Small intestine (tissue), 7 donors: ENCODE measurements around the gene DCAF5. TPM values are rescaled to one million over a fixed set of nuclear protein-coding genes. Genes with fewer than 3 reads are reported as not detected.

Experiments
- DNase-seq, 2 donors: peaks; one replicate each; pipeline versions ENCODE4 v3.0.0 to v3.0.0-alpha.2; 2013
- FAIRE-seq: peaks from 2 replicates; lab custom pipeline; 2012; peaks lifted over from hg19 to GRCh38; lab: Jason Lieb, UNC
- H3K27ac ChIP-seq, 3 donors: one replicate each; pipeline ENCODE4 v1.5.1; 2013; ENCODE audit warnings: low read length in 2 of 3, mild to moderate bottlenecking in 2 of 3, control low read depth in 1 of 3, inconsistent platforms in 1 of 3, low read depth in 1 of 3, moderate library complexity in 1 of 3
- H3K27me3 ChIP-seq, 3 donors: one replicate each; pipeline ENCODE4 v1.6.1; 2013; ENCODE audit warnings: low read length in 3 of 3, inconsistent platforms in 1 of 3; ENCODE audit not compliant: control insufficient read depth in 3 of 3, insufficient read depth in 3 of 3
- H3K36me3 ChIP-seq, 3 donors: one replicate each; pipeline ENCODE4 v1.6.1; 2013; ENCODE audit warnings: low read length in 3 of 3, inconsistent platforms in 1 of 3, low read depth in 1 of 3, mild to moderate bottlenecking in 1 of 3, moderate library complexity in 1 of 3; ENCODE audit not compliant: control insufficient read depth in 3 of 3, insufficient read depth in 2 of 3
- H3K4me1 ChIP-seq, 3 donors: one replicate each; pipeline ENCODE4 v1.6.1; 2013; ENCODE audit warnings: low read length in 2 of 3, inconsistent platforms in 1 of 3, low read depth in 1 of 3, mild to moderate bottlenecking in 1 of 3, moderate library complexity in 1 of 3; ENCODE audit not compliant: control insufficient read depth in 3 of 3, insufficient read depth in 2 of 3
- H3K4me3 ChIP-seq, 3 donors: one replicate each; pipeline ENCODE4 v1.5.1; 2013; ENCODE audit warnings: low read length in 3 of 3, control low read depth in 1 of 3, inconsistent platforms in 1 of 3, low read depth in 1 of 3, mild to moderate bottlenecking in 1 of 3, moderate library complexity in 1 of 3
- H3K9me3 ChIP-seq, 2 donors: one replicate each; pipeline ENCODE4 v1.6.1; 2013; ENCODE audit warnings: low read depth in 1 of 2, low read length in 1 of 2; ENCODE audit not compliant: control insufficient read depth in 2 of 2, insufficient read depth in 1 of 2
- WGBS, 3 donors: extraction: QIAGEN DNeasy Blood & Tissue Kit; methylation state at CpG; one replicate each; pipeline ENCODE4 v1.1.7; 2013; 5-methylcytosine and 5-hydroxymethylcytosine counted together
- polyA plus RNA-seq, 4 donors: library from polyadenylated mRNA; stranded (reverse) in 3 of 4; unstranded in 1 of 4; fragments of 200-250 nt in 3 of 4; fragments of 120-200 nt in 1 of 4; gene quantifications; one replicate each; pipeline versions ENCODE4 v1.2.1 to v1.2.3, GENCODE V29; 2013
- donor health status: healthy with polysubstance abuse.
- donor health status: control.
- donor health status: control.
- donor health status: Bipolar disorder and iron deficiency.
- donor health status: healthy.

Gene DCAF5
- polyA plus RNA-seq, 4 donors: 13.2 to 43.4 (median 16.2) TPM

- Histone ChIP-seq H3K4me1 (peaks cover 0 to 17% (median 11%) of the 10 kb centered on the region in 3 donors), H3K27ac (no peak overlapping the region), H3K36me3 (peaks cover 0 to 2% (median 0%) of the 10 kb centered on the region in 3 donors), H3K9me3 (peaks cover 0 to under 1% of the 10 kb centered on the region in 2 donors), H3K27me3 (no peaks in the 10 kb centered on the region), H3K4me3 (no peak overlapping the region)
- WGBS, 3 donors: 83 to 89% (median 86%) methylated on average over 3 to 4 of the region's 4 CpGs
- DNase-seq (no peak), FAIRE-seq (no peak)
Observed at GRCh38 chr14:69017706-69018105, 135.2 kb downstream of the DCAF5 start.

GRCh38 chr14:69014829-69015259 is 138.1 kb downstream of the DCAF5 start:
- Histone ChIP-seq H3K4me3 (no peak overlapping the region), H3K36me3 (peaks cover 0 to 2% (median 0%) of the 10 kb centered on the region in 3 donors), H3K4me1 (peaks cover 0 to 17% (median 11%) of the 10 kb centered on the region in 3 donors), H3K27ac (no peak overlapping the region), H3K27me3 (no peaks in the 10 kb centered on the region), H3K9me3 (peaks cover 0 to 6% of the 10 kb centered on the region in 2 donors)
- FAIRE-seq (no peak), DNase-seq (no peak)
- 68 to 81% (median 79%) methylated on average over 5 to 6 of the region's 6 CpGs for WGBS, 3 donors

GRCh38 chr14:69013943-69014782 is 138.8 kb downstream of the DCAF5 start:
- no peak for FAIRE-seq
- 44 to 59% (median 54%) methylated on average over 12 of the region's 12 CpGs for WGBS, 3 donors
- Histone ChIP-seq H3K9me3 (peaks cover 0 to 6% of the 10 kb centered on the region in 2 donors), H3K4me1 (peaks cover 0 to 17% (median 11%) of the 10 kb centered on the region in 3 donors), H3K4me3 (no peak overlapping the region), H3K36me3 (peaks cover 0 to 2% (median 0%) of the 10 kb centered on the region in 3 donors), H3K27me3 (no peaks in the 10 kb centered on the region), H3K27ac (peak overlapping the region in 2 of 3 donors; percentile 7 to 56)
- DNase-seq: peak; percentile 49 to 87

GRCh38 chr14:69012256-69012953 is 140.5 kb downstream of the DCAF5 start:
- DNase-seq: no peak
- Histone ChIP-seq H3K4me3 (no peak overlapping the region), H3K4me1 (peaks cover 0 to 17% (median 11%) of the 10 kb centered on the region in 3 donors), H3K36me3 (peaks cover 0 to 2% (median 0%) of the 10 kb centered on the region in 3 donors), H3K27me3 (no peaks in the 10 kb centered on the region), H3K9me3 (peaks cover 0 to 6% of the 10 kb centered on the region in 2 donors), H3K27ac (no peak overlapping the region)
- WGBS, 3 donors: 79 to 88% (median 83%) methylated on average over 5 of the region's 5 CpGs
- FAIRE-seq: no peak

GRCh38 chr14:69010648-69011047 is 142.3 kb downstream of the DCAF5 start:
- peaks cover 0 to 6% of the 10 kb centered on the region in 2 donors for H3K9me3 ChIP-seq
- 19 to 72% (median 38%) methylated on average over 1 of the region's 1 CpG for WGBS, 3 donors
- no peak overlapping the region for H3K27ac ChIP-seq
- no peaks in the 10 kb centered on the region for H3K27me3 ChIP-seq
- no peak overlapping the region for H3K4me3 ChIP-seq
- H3K4me1 ChIP-seq: peaks cover 0 to 17% (median 11%) of the 10 kb centered on the region in 3 donors
- FAIRE-seq: no peak
- no peak for DNase-seq
- peaks cover 0 to 2% (median 0%) of the 10 kb centered on the region in 3 donors for H3K36me3 ChIP-seq

- Histone ChIP-seq H3K27me3 (no peaks in the 10 kb centered on the region), H3K9me3 (peaks cover 0 to 6% of the 10 kb centered on the region in 2 donors), H3K36me3 (no peaks in the 10 kb centered on the region), H3K4me3 (no peak overlapping the region), H3K27ac (peak overlapping the region in 2 of 3 donors; percentile 38 to 40), H3K4me1 (peaks cover 0 to 1% (median under 1%) of the 10 kb centered on the region in 3 donors)
- WGBS, 3 donors: 66 to 83% (median 81%) methylated on average over 1 of the region's 1 CpG
- no peak for DNase-seq
- no peak for FAIRE-seq
Observed at GRCh38 chr14:69008421-69008884, 144.5 kb downstream of the DCAF5 start.

DNA sequence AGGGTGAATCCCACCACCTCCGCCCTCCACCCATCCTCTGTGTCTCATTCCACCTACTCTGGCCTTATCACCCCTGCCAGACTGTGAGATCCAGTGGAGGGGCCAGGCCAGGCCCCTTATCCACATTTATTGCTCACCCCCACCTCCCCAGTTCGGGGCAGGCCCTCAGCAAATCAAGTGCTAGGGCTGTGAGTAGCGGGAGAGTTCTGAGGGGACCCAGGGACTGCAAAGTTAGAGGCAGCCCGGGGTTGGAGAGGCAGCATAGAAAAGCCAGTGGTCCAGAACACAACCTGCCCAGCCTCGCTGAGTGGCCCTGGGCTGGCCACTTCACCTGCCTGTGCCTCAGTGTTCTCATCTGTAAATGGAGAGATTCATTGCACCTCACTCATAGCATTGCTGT is 146.6 kb downstream of the DCAF5 start:
- Histone ChIP-seq H3K9me3 (no peaks in the 10 kb centered on the region), H3K27ac (peak overlapping the region in 1 of 3 donors; percentile 59), H3K4me1 (no peaks in the 10 kb centered on the region), H3K27me3 (no peaks in the 10 kb centered on the region), H3K36me3 (no peaks in the 10 kb centered on the region), H3K4me3 (no peak overlapping the region)
- FAIRE-seq (no peak), DNase-seq (no peak)
- 88 to 91% (median 90%) methylated on average over 5 of the region's 5 CpGs for WGBS, 3 donors
